Naive thymus-derived CD4-positive, alpha-beta T cell (primary cell): ENCODE data around the gene ALG1L2. TPM values are rescaled to one million over a fixed set of nuclear protein-coding genes. Genes with fewer than 3 reads are reported as not detected.
"Not testable (repeated sequence)": the region's sequence is repeated elsewhere in the genome, so short reads cannot be mapped to it uniquely, and the experiment has no call there.

Experiments used
- ATAC-seq: fragments of 150-1000 bp; cut with Tn5 transposase; 2 replicates; pipeline ENCODE4 v1.10.0; 2021; ENCODE audit warnings: mild to moderate bottlenecking, moderate library complexity
- CTCF ChIA-PET: fragments of 350-600 bp; sonication (Branson Sonifier 250); formaldehyde crosslinking; loops from one replicate; lab custom pipeline; 2021; ENCODE audit warnings: antibody characterized with exemption; lab: Charles Lee
- POLR2A ChIA-PET: fragments of 350-600 bp; sonication (Branson Sonifier 250); formaldehyde crosslinking; loops from one replicate; lab custom pipeline; 2021; ENCODE audit warnings: antibody characterized with exemption, inconsistent platforms; lab: Charles Lee
- DNase-seq, 9 donors: peaks; one replicate each; pipeline versions ENCODE4 v3.0.0 to v3.0.0-alpha.2; 2020 to 2022; ENCODE audit warnings: mixed read lengths in 1 of 9
- H3K27ac ChIP-seq: one replicate; pipeline ENCODE4 v1.7.0; 2013; ENCODE audit warnings: mild to moderate bottlenecking, low read depth, low read length, moderate library complexity
- H3K27me3 ChIP-seq, 2 donors: one replicate each; pipeline ENCODE4 v1.7.0; 2013; ENCODE audit warnings: low read length in 2 of 2, mild to moderate bottlenecking in 2 of 2, moderate library complexity in 2 of 2; ENCODE audit not compliant: control insufficient read depth in 2 of 2, insufficient read depth in 2 of 2
- H3K36me3 ChIP-seq, 3 experiments: 1 replicate in 2 of 3; 2 replicates in 1 of 3; pipeline ENCODE4 v1.7.0; 2013; ENCODE audit warnings: low read length in 3 of 3, mild to moderate bottlenecking in 3 of 3, moderate library complexity in 1 of 3; ENCODE audit not compliant: insufficient read depth in 3 of 3, control insufficient read depth in 2 of 3
- H3K4me1 ChIP-seq, 2 donors: one replicate each; pipeline ENCODE4 v1.7.0; 2013; ENCODE audit warnings: low read length in 2 of 2, mild to moderate bottlenecking in 2 of 2, moderate library complexity in 1 of 2; ENCODE audit not compliant: control insufficient read depth in 2 of 2, insufficient read depth in 2 of 2
- H3K4me3 ChIP-seq: 2 replicates; pipeline ENCODE4 v1.7.0; 2013; ENCODE audit warnings: mild to moderate bottlenecking, low read length
- H3K9me3 ChIP-seq, 3 experiments: 1 replicate in 2 of 3; 2 replicates in 1 of 3; pipeline ENCODE4 v1.7.0; 2013; ENCODE audit warnings: low read length in 3 of 3; ENCODE audit not compliant: control insufficient read depth in 2 of 3
- H3K27ac Mint-ChIP-seq, 9 donors: one replicate each; pipeline ENCODE4 v1.8.0; 2020 to 2022; ENCODE audit warnings: mixed read lengths in 9 of 9, mild to moderate bottlenecking in 8 of 9, moderate library complexity in 5 of 9, inconsistent platforms in 2 of 9
- H3K27me3 Mint-ChIP-seq, 5 donors: one replicate each; pipeline ENCODE4 v1.8.0; 2021 to 2022; ENCODE audit warnings: mixed read lengths in 5 of 5, mild to moderate bottlenecking in 1 of 5
- H3K36me3 Mint-ChIP-seq, 5 donors: one replicate each; pipeline ENCODE4 v1.8.0; 2020 to 2022; ENCODE audit warnings: mixed read lengths in 5 of 5, mild to moderate bottlenecking in 3 of 5, inconsistent platforms in 1 of 5
- H3K4me1 Mint-ChIP-seq, 7 donors: one replicate each; pipeline ENCODE4 v1.8.0; 2020 to 2022; ENCODE audit warnings: mixed read lengths in 7 of 7, mild to moderate bottlenecking in 3 of 7, inconsistent platforms in 1 of 7
- H3K4me3 Mint-ChIP-seq, 10 donors: one replicate each; pipeline ENCODE4 v1.8.0; 2020 to 2022; ENCODE audit warnings: mild to moderate bottlenecking in 10 of 10, mixed read lengths in 10 of 10, moderate library complexity in 6 of 10, inconsistent platforms in 2 of 10
- H3K9me3 Mint-ChIP-seq, 11 donors: one replicate each; pipeline ENCODE4 v1.8.0; 2020 to 2022; ENCODE audit warnings: mixed read lengths in 11 of 11, mild to moderate bottlenecking in 4 of 11, inconsistent platforms in 1 of 11, moderate library complexity in 1 of 11
- intact Hi-C, 2 donors: fragments of 100-400 bp; cut with micrococcal nuclease; formaldehyde crosslinking; loops; one replicate each; pipeline ENCODE4 v1.15.1; 2023
- polyA plus RNA-seq, 2 donors: library from polyadenylated mRNA; unstranded; fragments of 300-500 nt; fragmentation: Illumina TruSeq; gene quantifications; one replicate each; pipeline ENCODE4 v1.2.3, GENCODE V29; 2021
- total RNA-seq, 6 experiments: library from RNA in 5 of 6; stranded (reverse) in 5 of 6; gene quantifications; 1 replicate in 5 of 6; 2 replicates in 1 of 6; pipeline ENCODE4 v1.2.3 and lab custom pipeline; 2021 to 2026

The ALG1L2 gene
- total and polyA plus RNA-seq, 7 experiments from 2014 or later: 0.90 to 2.0 (median 1.6) TPM; not detected in 3

DNA sequence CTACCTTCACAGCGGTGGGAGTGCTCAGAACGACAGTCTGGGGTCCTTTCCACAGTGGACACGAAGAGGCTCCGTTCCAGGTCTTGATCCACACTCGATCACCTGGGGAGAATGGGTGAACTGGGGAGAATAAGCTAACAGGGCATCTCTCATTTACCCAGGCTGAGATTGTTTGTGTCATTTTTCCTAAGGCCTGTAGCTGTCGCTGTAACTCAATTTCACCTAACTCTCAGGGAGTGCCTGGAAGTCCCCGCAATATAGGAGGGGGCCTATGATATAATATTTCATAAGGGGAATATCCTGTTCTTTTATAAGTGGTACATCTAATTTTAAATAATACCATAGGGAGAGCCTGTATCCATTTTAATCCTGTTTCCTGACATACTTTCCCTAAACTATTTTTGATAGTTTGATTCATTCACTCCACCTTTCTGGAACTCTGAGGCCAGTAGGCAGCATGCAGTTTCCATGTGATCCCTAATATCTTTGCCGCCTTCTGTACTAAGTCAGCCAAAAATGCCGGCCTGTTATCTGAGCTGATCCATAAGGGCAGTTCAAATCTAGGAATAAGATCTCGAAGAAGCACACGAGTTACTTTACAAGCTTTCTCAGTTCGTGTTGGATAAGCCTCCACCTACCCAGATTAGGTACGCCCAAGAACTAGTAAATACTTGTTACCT lies 62.2 kb downstream of the ALG1L2 start:
- intact Hi-C loops: loop anchor here in 1 of 2 donors (5.0 kb wide), 1 partner anchor 394 kb away; no protein-coding TSS in a partner anchor
- ATAC-seq, H3K36me3 Mint-ChIP-seq, DNase-seq, H3K9me3 Mint-ChIP-seq, H3K9me3 ChIP-seq, H3K4me1 ChIP-seq, H3K27ac Mint-ChIP-seq, POLR2A ChIA-PET, H3K4me3 ChIP-seq, CTCF ChIA-PET, H3K4me3 Mint-ChIP-seq, H3K27me3 Mint-ChIP-seq, H3K27me3 ChIP-seq, H3K27ac ChIP-seq, H3K36me3 ChIP-seq, H3K4me1 Mint-ChIP-seq: not testable (repeated sequence)

- H3K4me1 Mint-ChIP-seq, POLR2A ChIA-PET, H3K27me3 ChIP-seq: not testable (repeated sequence)
Measured at GRCh38 chr3:130144328-130144650, 62.7 kb downstream of the ALG1L2 start.

DNA sequence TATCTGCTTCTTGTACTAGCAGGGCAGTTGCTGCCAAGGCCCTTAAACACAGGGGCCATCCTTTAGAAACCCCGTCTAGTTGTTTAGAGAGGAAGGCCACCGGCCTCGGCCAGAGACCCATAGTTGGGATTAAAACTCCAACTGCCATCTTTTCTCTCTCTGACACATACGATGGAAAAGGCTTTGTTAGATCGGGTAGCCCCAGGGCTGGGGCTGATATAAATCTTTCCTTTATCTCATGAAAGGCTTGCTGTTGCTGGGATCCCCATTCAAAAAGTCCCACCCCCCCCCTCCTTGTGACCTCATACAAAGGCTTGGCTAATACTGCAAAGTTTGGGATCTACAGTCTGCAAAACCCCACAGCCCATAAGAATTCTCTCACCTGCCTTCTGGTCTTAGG lies 63.8 kb downstream of the ALG1L2 start:
- H3K4me1 Mint-ChIP-seq, H3K4me3 ChIP-seq, DNase-seq, H3K27me3 ChIP-seq, CTCF ChIA-PET, H3K9me3 ChIP-seq, H3K27me3 Mint-ChIP-seq, H3K36me3 Mint-ChIP-seq, ATAC-seq, H3K27ac Mint-ChIP-seq, POLR2A ChIA-PET, H3K4me3 Mint-ChIP-seq, intact Hi-C loops, H3K27ac ChIP-seq, H3K36me3 ChIP-seq, H3K4me1 ChIP-seq, H3K9me3 Mint-ChIP-seq: not testable (repeated sequence)

More at GRCh38 chr3:130144328-130144650, 62.7 kb downstream of the ALG1L2 start:
- H3K4me1 ChIP-seq, H3K36me3 Mint-ChIP-seq, H3K4me3 Mint-ChIP-seq, ATAC-seq, H3K36me3 ChIP-seq, H3K4me3 ChIP-seq, H3K27me3 Mint-ChIP-seq, H3K9me3 Mint-ChIP-seq, CTCF ChIA-PET, H3K9me3 ChIP-seq, H3K27ac ChIP-seq, DNase-seq, H3K27ac Mint-ChIP-seq: not testable (repeated sequence)
- intact Hi-C loops: loop anchor here in 1 of 2 donors (5.0 kb wide), 1 partner anchor 393 kb away; no protein-coding TSS in a partner anchor

- H3K4me1 ChIP-seq, DNase-seq, H3K27me3 ChIP-seq, POLR2A ChIA-PET, CTCF ChIA-PET, H3K4me3 ChIP-seq, H3K36me3 Mint-ChIP-seq, ATAC-seq, H3K27ac ChIP-seq, H3K4me3 Mint-ChIP-seq, H3K4me1 Mint-ChIP-seq, H3K36me3 ChIP-seq, intact Hi-C loops, H3K27ac Mint-ChIP-seq, H3K9me3 Mint-ChIP-seq, H3K9me3 ChIP-seq, H3K27me3 Mint-ChIP-seq: not testable (repeated sequence)
Measured at GRCh38 chr3:130146465-130146864, 64.8 kb downstream of the ALG1L2 start.

Other genes with a start within 250 kb of the ALG1L2 start
- gene TMCC1, start 188.1 kb upstream of the ALG1L2 start, total RNA-seq: 10 to 100 TPM; 20.5 to 39.4 (median 36.5) TPM
- gene TMCC1, start 188.1 kb upstream of the ALG1L2 start, polyA plus RNA-seq: 1 to 10 TPM; 2.6 to 6.5 TPM
- not detected for gene TRH, start 107.1 kb upstream of the ALG1L2 start, total RNA-seq
- gene TRH, start 107.1 kb upstream of the ALG1L2 start, polyA plus RNA-seq: not detected